H1 (cell line): Measurements from ENCODE around the gene SLC25A4. TPM values are rescaled to one million over a fixed set of nuclear protein-coding genes. Genes with fewer than 3 reads are reported as not detected.
A peak's percentile ranks its signal among the peaks of the same experiment; 100 is the strongest.
"Not testable (repeated sequence)": the region's sequence is repeated elsewhere in the genome, so short reads cannot be mapped to it uniquely, and the experiment has no call there.

ENCODE experiments used
- CTCF ChIA-PET: fragments of 300-600 bp; sonication (Branson Sonifier 250); formaldehyde crosslinking; loops from one replicate; lab custom pipeline; 2021; ENCODE audit not compliant: partially characterized antibody; lab: Charles Lee
- POLR2A ChIA-PET: fragments of 300-600 bp; sonication (Branson Sonifier 250); formaldehyde crosslinking; loops from one replicate; lab custom pipeline; 2021; ENCODE audit warnings: inconsistent platforms; ENCODE audit not compliant: partially characterized antibody; lab: Charles Lee
- DNase-seq, 2 experiments: peaks; one replicate each; pipeline versions ENCODE4 v3.0.0 to v3.0.0-alpha.2; 2010 to 2022; ENCODE audit warnings: low spot score in 2 of 2, low read depth in 1 of 2, mixed read lengths in 1 of 2
- FAIRE-seq: peaks from 2 replicates; lab custom pipeline; 2011; peaks lifted over from hg19 to GRCh38; lab: Jason Lieb, UNC
- H2AFZ ChIP-seq: 2 replicates; pipeline ENCODE4 v1.8.1; 2012; ENCODE audit warnings: low read length, inconsistent platforms
- H2AK5ac ChIP-seq: 2 replicates; pipeline ENCODE4 v1.6.1; 2013; ENCODE audit warnings: low read depth, low read length
- H2BK120ac ChIP-seq: replicated peaks from 2 replicates; pipeline ENCODE3; 2013; ENCODE audit warnings: low read depth, low read length, inconsistent platforms
- H2BK12ac ChIP-seq: 2 replicates; pipeline ENCODE4 v1.6.1; 2013; ENCODE audit warnings: low read depth, low read length
- H2BK15ac ChIP-seq: 2 replicates; pipeline ENCODE4 v1.6.1; 2013; ENCODE audit warnings: low read length
- H2BK20ac ChIP-seq: 2 replicates; pipeline ENCODE4 v1.6.1; 2013; ENCODE audit warnings: low read length
- H2BK5ac ChIP-seq: 2 replicates; pipeline ENCODE4 v1.6.1; 2013; ENCODE audit warnings: low read depth, low read length
- H3K14ac ChIP-seq: 2 replicates; pipeline ENCODE4 v1.6.1; 2013; ENCODE audit warnings: inconsistent platforms; ENCODE audit not compliant: insufficient read length
- H3K18ac ChIP-seq: 2 replicates; pipeline ENCODE4 v1.6.1; 2013; ENCODE audit warnings: low read length; ENCODE audit errors: extremely low read depth
- H3K23ac ChIP-seq: 2 replicates; pipeline ENCODE4 v1.6.1; 2013; ENCODE audit warnings: inconsistent platforms; ENCODE audit not compliant: insufficient read length
- H3K23me2 ChIP-seq: 2 replicates; pipeline ENCODE4 v1.6.1; 2013; ENCODE audit warnings: low read depth, low read length
- H3K27ac ChIP-seq: 2 replicates; pipeline ENCODE4 v1.6.1; 2011; ENCODE audit warnings: low read depth, low read length, inconsistent platforms
- H3K27me3 ChIP-seq, 4 experiments: replicated peaks in 1 of 4; 1 replicate in 1 of 4; 2 replicates in 3 of 4; pipeline versions ENCODE4 v1.6.1 to v1.8.1; 2011 to 2013; ENCODE audit warnings: low read length in 3 of 4, mild to moderate bottlenecking in 3 of 4, inconsistent platforms in 2 of 4, mixed read lengths in 2 of 4, moderate library complexity in 1 of 4; ENCODE audit not compliant: control insufficient read depth in 3 of 4, insufficient read depth in 3 of 4; ENCODE audit errors: extremely low read depth in 1 of 4
- H3K36me3 ChIP-seq, 4 experiments: 2 replicates each; pipeline versions ENCODE4 v1.6.1 to v1.8.1; 2011 to 2013; ENCODE audit warnings: mild to moderate bottlenecking in 4 of 4, low read length in 3 of 4, moderate library complexity in 2 of 4, control low read depth in 1 of 4, inconsistent platforms in 1 of 4; ENCODE audit not compliant: insufficient read depth in 4 of 4, control insufficient read depth in 2 of 4
- H3K4ac ChIP-seq: replicated peaks from 2 replicates; pipeline ENCODE3; 2013; ENCODE audit warnings: low read length, low read depth, mixed read lengths, inconsistent platforms; ENCODE audit not compliant: insufficient read length
- H3K4me1 ChIP-seq, 4 experiments: replicated peaks in 1 of 4; 1 replicate in 1 of 4; 2 replicates in 3 of 4; pipeline versions ENCODE4 v1.6.1 to v1.8.1; 2011 to 2013; ENCODE audit warnings: low read length in 3 of 4, inconsistent platforms in 2 of 4, mixed read lengths in 1 of 4; ENCODE audit not compliant: insufficient read depth in 4 of 4, control insufficient read depth in 3 of 4
- H3K4me2 ChIP-seq, 2 experiments: 2 replicates each; pipeline versions ENCODE4 v1.6.1 to v1.8.1; 2011 to 2013; ENCODE audit warnings: low read depth in 2 of 2, low read length in 2 of 2, control low read depth in 1 of 2, inconsistent platforms in 1 of 2, mild to moderate bottlenecking in 1 of 2; ENCODE audit not compliant: insufficient read depth in 1 of 2
- H3K4me3 ChIP-seq, 4 experiments: fragments of 200-600, 300-600 bp in 1 of 4; sonication (generic), shearing (Covaris generic), sonication (Bioruptor Twin) in 1 of 4; 2 replicates each; pipeline versions ENCODE4 v1.5.1 to v1.8.1; 2011 to 2016; ENCODE audit warnings: low read length in 4 of 4, low read depth in 3 of 4, control low read depth in 2 of 4, inconsistent platforms in 2 of 4, mild to moderate bottlenecking in 2 of 4, mixed read lengths in 1 of 4, moderate library complexity in 1 of 4; ENCODE audit not compliant: insufficient read depth in 2 of 4; ENCODE audit errors: extremely low read depth in 1 of 4
- H3K56ac ChIP-seq: replicated peaks from 2 replicates; pipeline ENCODE3; 2013; ENCODE audit warnings: low read depth, mild to moderate bottlenecking, mixed read lengths, low read length, inconsistent platforms; ENCODE audit not compliant: insufficient read length
- H3K79me1 ChIP-seq: 2 replicates; pipeline ENCODE4 v1.6.1; 2013; ENCODE audit warnings: low read depth, low read length, control low read depth
- H3K79me2 ChIP-seq, 2 experiments: 2 replicates each; pipeline versions ENCODE4 v1.6.1 to v1.8.1; 2012 to 2013; ENCODE audit warnings: low read length in 2 of 2, mild to moderate bottlenecking in 2 of 2, inconsistent platforms in 1 of 2; ENCODE audit not compliant: insufficient read depth in 2 of 2, control insufficient read depth in 1 of 2
- H3K9ac ChIP-seq, 4 experiments: replicated peaks in 1 of 4; 1 replicate in 1 of 4; 2 replicates in 3 of 4; pipeline versions ENCODE4 v1.6.1 to v1.8.1; 2011 to 2013; ENCODE audit warnings: low read depth in 3 of 4, low read length in 3 of 4, control low read depth in 2 of 4, mild to moderate bottlenecking in 2 of 4, moderate library complexity in 2 of 4, inconsistent platforms in 1 of 4; ENCODE audit errors: extremely low read depth in 1 of 4
- H3K9me3 ChIP-seq, 2 experiments: 2 replicates each; pipeline versions ENCODE4 v1.6.1 to v1.8.1; 2012 to 2013; ENCODE audit warnings: mild to moderate bottlenecking in 2 of 2, moderate library complexity in 2 of 2, control low read depth in 1 of 2, inconsistent platforms in 1 of 2, low read depth in 1 of 2, low read length in 1 of 2, mixed read lengths in 1 of 2; ENCODE audit not compliant: insufficient read depth in 2 of 2
- H4K20me1 ChIP-seq, 2 experiments: replicated peaks in 1 of 2; 2 replicates each; pipeline versions ENCODE3 to v1.8.1; 2011 to 2013; ENCODE audit warnings: inconsistent platforms in 2 of 2, low read length in 2 of 2, mild to moderate bottlenecking in 1 of 2; ENCODE audit not compliant: insufficient read depth in 2 of 2, control insufficient read depth in 1 of 2
- H4K5ac ChIP-seq: 2 replicates; pipeline ENCODE4 v1.6.1; 2013; ENCODE audit warnings: low read length, low read depth, mixed read lengths, inconsistent platforms; ENCODE audit not compliant: insufficient read length
- H4K8ac ChIP-seq: 2 replicates; pipeline ENCODE4 v1.8.0; 2013; ENCODE audit warnings: mild to moderate bottlenecking, moderate library complexity, low read length, inconsistent platforms; ENCODE audit not compliant: insufficient read depth; ENCODE audit errors: extremely low read depth
- H4K91ac ChIP-seq: replicated peaks from 2 replicates; pipeline ENCODE3; 2013; ENCODE audit warnings: low read length, mixed read lengths, inconsistent platforms; ENCODE audit not compliant: insufficient read length
- WGBS, 2 experiments: shearing (Covaris generic) in 1 of 2; methylation state at CpG; one replicate each; pipeline versions ENCODE4 v1.1.6 to v1.1.7; 2013 to 2015; ENCODE audit warnings: low lambda C conversion rate in 2 of 2, mixed read lengths in 2 of 2, inconsistent platforms in 1 of 2, low coverage in 1 of 2, missing lambda C conversion rate in 1 of 2; ENCODE audit not compliant: insufficient replicate concordance in 2 of 2, insufficient coverage in 1 of 2, insufficient read length in 1 of 2; ENCODE audit errors: extremely low coverage in 1 of 2, missing lambda C conversion rate in 1 of 2; 5-methylcytosine and 5-hydroxymethylcytosine counted together
- polyA plus RNA-seq, 7 experiments: library from polyadenylated mRNA; depleted of rRNA in 3 of 7; stranded (reverse) in 5 of 7; unstranded in 2 of 7; fragments of >200 nt in 5 of 7; fragments of 200-250 nt in 2 of 7; gene quantifications; 1 replicate in 5 of 7; 2 replicates in 1 of 7; 4 replicates in 1 of 7; pipeline versions ENCODE4 v1.2.1 to v1.2.3, GENCODE V29; 2011 to 2013; ENCODE audit warnings: missing spikeins in 2 of 7, mixed read lengths in 2 of 7
- total RNA-seq: library from RNA; stranded (reverse); fragmentation: NEBNext Ultra II Directional; extraction: Animal tissue kit (Norgen Biotek cat#: 25700); gene quantifications from 2 replicates; pipeline ENCODE4 v1.2.1, GENCODE V29; 2021

SLC25A4 gene
- total and polyA plus RNA-seq, 2 of the 8 experiments (the other 6 are each of a cell fraction or from before 2014, with no cell fraction given): 41.3 to 42.0 TPM

GRCh38 chr4:185107574-185107973, 35.5 kb upstream of the SLC25A4 start:
- H2BK20ac ChIP-seq: 0 out of 2 replicates have a peak overlapping the region, but pooled peaks have one; percentile 55
- H4K20me1 ChIP-seq, H3K36me3 ChIP-seq, DNase-seq, H3K56ac ChIP-seq, H2AFZ ChIP-seq, H3K27me3 ChIP-seq, H4K8ac ChIP-seq, H3K14ac ChIP-seq, H2BK15ac ChIP-seq, H4K91ac ChIP-seq, H3K23ac ChIP-seq, H2AK5ac ChIP-seq, H3K23me2 ChIP-seq, H3K4ac ChIP-seq, H3K79me1 ChIP-seq, H3K79me2 ChIP-seq, H3K9me3 ChIP-seq, H3K9ac ChIP-seq, FAIRE-seq: not testable (repeated sequence)
- H2BK5ac ChIP-seq: peak overlapping the region; percentile 90; the same call in 1 of the 2 replicates
- peak overlapping the region; percentile 19; the same call in 1 of the 2 replicates for H3K27ac ChIP-seq
- H2BK120ac ChIP-seq: peak overlapping the region; percentile 86
- H2BK12ac ChIP-seq: peak overlapping the region; percentile 63; the same call in 1 of the 2 replicates
- H4K5ac ChIP-seq: peak overlapping the region; percentile 23
- ChIA-PET POLR2A (interaction anchor here (0.9 to 2.6 kb wide), 9 partner anchors 8 to 89 kb away, joined by 3 to 11 read pairs (median 5); partner anchors contain the start of genes HELT and SLC25A4), CTCF (interaction anchor here (0.6 to 3.3 kb wide), 11 partner anchors 9 to 103 kb away, joined by 3 to 17 read pairs (median 8); no protein-coding TSS in a partner anchor)
- 72% methylated on average over 4 of the region's 6 CpGs; no CpG with 5 or more reads in 1 of the 2 experiments for WGBS, 2 experiments
- peak overlapping the region in 1 of 4 experiments; percentile 28; a peak in 1 of 8 replicates for H3K4me3 ChIP-seq
- H3K4me1 ChIP-seq: peaks cover 6 to 26% (median 12%) of the 10 kb centered on the region in 4 experiments
- H3K18ac ChIP-seq: peak overlapping the region; percentile 34; the same call in 1 of the 2 replicates
- H3K4me2 ChIP-seq: peak overlapping the region; percentile 35 to 48; a peak in 3 of 4 replicates
